Measurements from ENCODE around the gene PHLPP1.

DNA sequence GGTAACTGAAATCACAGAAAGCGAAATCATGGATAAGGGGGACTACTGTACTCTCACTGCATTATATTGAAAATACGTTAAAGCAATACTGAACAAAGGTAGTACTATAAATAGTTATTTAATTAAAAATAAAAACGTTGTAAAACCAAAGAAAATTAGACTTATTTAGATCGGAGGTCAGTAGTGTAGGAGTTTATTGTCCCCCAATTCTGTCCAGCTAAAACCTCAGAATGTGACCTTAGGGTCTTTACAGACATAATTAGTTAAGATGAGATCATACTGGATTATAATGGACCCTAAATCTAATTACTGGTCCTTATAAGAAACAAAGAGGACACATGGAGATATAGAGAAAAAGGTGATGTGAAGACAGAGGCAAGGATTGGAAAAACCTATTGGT is 95.3 kb downstream of the PHLPP1 start:
- no peak for TF ChIP-seq EZH2 (IDR thresholded peaks at IDR 0.05; ENCODE audit: borderline replicate concordance, low read depth, low read length, poor library complexity, severe bottlenecking)
- TF ChIP-seq, protein P1, sequence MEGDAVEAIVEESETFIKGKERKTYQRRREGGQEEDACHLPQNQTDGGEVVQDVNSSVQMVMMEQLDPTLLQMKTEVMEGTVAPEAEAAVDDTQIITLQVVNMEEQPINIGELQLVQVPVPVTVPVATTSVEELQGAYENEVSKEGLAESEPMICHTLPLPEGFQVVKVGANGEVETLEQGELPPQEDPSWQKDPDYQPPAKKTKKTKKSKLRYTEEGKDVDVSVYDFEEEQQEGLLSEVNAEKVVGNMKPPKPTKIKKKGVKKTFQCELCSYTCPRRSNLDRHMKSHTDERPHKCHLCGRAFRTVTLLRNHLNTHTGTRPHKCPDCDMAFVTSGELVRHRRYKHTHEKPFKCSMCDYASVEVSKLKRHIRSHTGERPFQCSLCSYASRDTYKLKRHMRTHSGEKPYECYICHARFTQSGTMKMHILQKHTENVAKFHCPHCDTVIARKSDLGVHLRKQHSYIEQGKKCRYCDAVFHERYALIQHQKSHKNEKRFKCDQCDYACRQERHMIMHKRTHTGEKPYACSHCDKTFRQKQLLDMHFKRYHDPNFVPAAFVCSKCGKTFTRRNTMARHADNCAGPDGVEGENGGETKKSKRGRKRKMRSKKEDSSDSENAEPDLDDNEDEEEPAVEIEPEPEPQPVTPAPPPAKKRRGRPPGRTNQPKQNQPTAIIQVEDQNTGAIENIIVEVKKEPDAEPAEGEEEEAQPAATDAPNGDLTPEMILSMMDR (conservative IDR thresholded peaks at IDR 0.05; ENCODE audit: low read depth, low read length): no peak
